Hepatocyte (in vitro differentiated cells): Measurements from ENCODE around the gene ARL15. TPM values are rescaled to one million over a fixed set of nuclear protein-coding genes. Genes with fewer than 3 reads are reported as not detected.

Experiments
- DNase-seq: peaks from one replicate; pipeline ENCODE4 v3.0.0-alpha.2; 2016; ENCODE audit warnings: low spot score
- H2AFZ ChIP-seq: fragments of 200-600 bp; sonication (generic); 2 replicates; pipeline ENCODE4 v1.6.0; 2016; ENCODE audit warnings: antibody characterized with exemption, mild to moderate bottlenecking
- H3K27ac ChIP-seq: fragments of 200-600 bp; sonication (generic); 2 replicates; pipeline ENCODE4 v1.5.1; 2016; ENCODE audit warnings: mild to moderate bottlenecking
- H3K27me3 ChIP-seq: fragments of 200-600 bp; sonication (generic); 2 replicates; pipeline ENCODE4 v1.6.1; 2016
- H3K36me3 ChIP-seq: fragments of 200-600 bp; sonication (generic); replicated peaks from 2 replicates; pipeline ENCODE4 v1.5.1; 2016; ENCODE audit warnings: low read depth; ENCODE audit not compliant: insufficient read depth
- H3K4me1 ChIP-seq: fragments of 200-600 bp; sonication (generic); 2 replicates; pipeline ENCODE4 v1.5.1; 2016; ENCODE audit warnings: mild to moderate bottlenecking, moderate library complexity; ENCODE audit not compliant: insufficient read depth
- H3K4me2 ChIP-seq: fragments of 200-600 bp; sonication (generic); 2 replicates; pipeline ENCODE4 v1.6.0; 2016
- H3K4me3 ChIP-seq: fragments of 200-600 bp; sonication (generic); 2 replicates; pipeline ENCODE4 v1.5.1; 2016; ENCODE audit warnings: mild to moderate bottlenecking
- H3K79me2 ChIP-seq: fragments of 200-600 bp; sonication (generic); 2 replicates; pipeline ENCODE4 v1.6.0; 2017; ENCODE audit warnings: mild to moderate bottlenecking
- H3K9me2 ChIP-seq: fragments of 200-600 bp; sonication (generic); replicated peaks from 2 replicates; pipeline ENCODE4 v1.6.0; 2017; ENCODE audit warnings: mild to moderate bottlenecking; ENCODE audit not compliant: insufficient read depth
- H3K9me3 ChIP-seq: fragments of 200-600 bp; sonication (generic); 2 replicates; pipeline ENCODE4 v1.5.1; 2016; ENCODE audit warnings: low read depth, mild to moderate bottlenecking
- H4K20me1 ChIP-seq: fragments of 200-600 bp; sonication (generic); 2 replicates; pipeline ENCODE4 v1.6.0; 2016; ENCODE audit warnings: mild to moderate bottlenecking; ENCODE audit not compliant: insufficient read depth, poor library complexity, severe bottlenecking
- EZH2 ChIP-seq: fragments of 200-600 bp; sonication (generic); IDR thresholded peaks from 2 replicates; pipeline ENCODE4 v1.6.1; 2016; ENCODE audit warnings: antibody characterized with exemption, mild to moderate bottlenecking, borderline replicate concordance
- EZH2phosphoT487 ChIP-seq: fragments of 200-600 bp; sonication (generic); IDR thresholded peaks from one replicate; pipeline ENCODE4 v1.6.1; 2018; ENCODE audit warnings: antibody characterized with exemption, mild to moderate bottlenecking, low read depth, moderate library complexity; ENCODE audit not compliant: unreplicated experiment, severe bottlenecking
- WGBS: methylation state at CpG from one replicate; pipeline ENCODE4 v1.1.6; 2016; ENCODE audit warnings: low lambda C conversion rate; ENCODE audit errors: missing lambda C conversion rate; 5-methylcytosine and 5-hydroxymethylcytosine counted together
- polyA plus RNA-seq: library from polyadenylated mRNA; unstranded; fragments of >200 nt; fragmentation: Nextera tagmentation; extraction: Ambion mirVana; gene quantifications from 2 replicates; pipeline ENCODE4 v1.2.1, GENCODE V29; 2016
- total RNA-seq: library from RNA; depleted of rRNA; stranded (reverse); fragments of >200 nt; gene quantifications from 2 replicates; pipeline ENCODE4 v1.2.3, GENCODE V29; 2014
- TF ChIP-seq, protein P1 (sequence below): fragments of 200-600 bp; sonication (generic); IDR thresholded peaks from 2 replicates; pipeline ENCODE4 v1.5.1; 2016; ENCODE audit warnings: antibody characterized with exemption, mild to moderate bottlenecking; ENCODE audit not compliant: poor library complexity

ARL15 gene
- total and polyA plus RNA-seq, 2 experiments from 2014 or later: 13.3 to 66.3 TPM

DNA sequence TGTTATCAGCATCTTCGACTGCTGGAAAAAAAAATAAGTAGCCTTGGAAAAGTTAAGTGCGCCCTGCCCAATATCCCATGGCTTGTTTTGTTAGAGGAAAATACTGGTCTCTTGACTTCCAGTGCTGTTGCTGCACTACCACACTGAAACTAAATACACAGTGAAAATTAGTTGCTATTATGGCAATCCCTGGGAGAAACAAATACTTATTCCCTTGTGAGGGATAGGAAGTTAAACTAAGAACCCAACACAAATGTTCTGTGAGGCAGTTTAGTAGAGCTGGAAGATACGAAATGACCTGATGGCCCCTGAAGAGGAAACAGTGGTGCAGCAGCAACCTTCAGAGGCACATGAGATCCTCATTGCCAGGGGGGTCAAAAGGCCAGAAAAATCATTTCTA, 164.0 kb downstream of the ARL15 start:
- 89% methylated on average over 3 of the region's 3 CpGs for WGBS
- Histone ChIP-seq H3K4me1 (peaks cover 6% of the 10 kb centered on the region), H3K4me2 (no peak overlapping the region), H3K27ac (no peak overlapping the region), H4K20me1 (no peaks in the 10 kb centered on the region), H3K27me3 (no peaks in the 10 kb centered on the region), H3K79me2 (no peaks in the 10 kb centered on the region), H3K9me2 (no peaks in the 10 kb centered on the region), H3K36me3 (no peaks in the 10 kb centered on the region), H3K9me3 (no peaks in the 10 kb centered on the region), H2AFZ (no peak overlapping the region), H3K4me3 (no peak overlapping the region)
- TF ChIP-seq, protein P1, sequence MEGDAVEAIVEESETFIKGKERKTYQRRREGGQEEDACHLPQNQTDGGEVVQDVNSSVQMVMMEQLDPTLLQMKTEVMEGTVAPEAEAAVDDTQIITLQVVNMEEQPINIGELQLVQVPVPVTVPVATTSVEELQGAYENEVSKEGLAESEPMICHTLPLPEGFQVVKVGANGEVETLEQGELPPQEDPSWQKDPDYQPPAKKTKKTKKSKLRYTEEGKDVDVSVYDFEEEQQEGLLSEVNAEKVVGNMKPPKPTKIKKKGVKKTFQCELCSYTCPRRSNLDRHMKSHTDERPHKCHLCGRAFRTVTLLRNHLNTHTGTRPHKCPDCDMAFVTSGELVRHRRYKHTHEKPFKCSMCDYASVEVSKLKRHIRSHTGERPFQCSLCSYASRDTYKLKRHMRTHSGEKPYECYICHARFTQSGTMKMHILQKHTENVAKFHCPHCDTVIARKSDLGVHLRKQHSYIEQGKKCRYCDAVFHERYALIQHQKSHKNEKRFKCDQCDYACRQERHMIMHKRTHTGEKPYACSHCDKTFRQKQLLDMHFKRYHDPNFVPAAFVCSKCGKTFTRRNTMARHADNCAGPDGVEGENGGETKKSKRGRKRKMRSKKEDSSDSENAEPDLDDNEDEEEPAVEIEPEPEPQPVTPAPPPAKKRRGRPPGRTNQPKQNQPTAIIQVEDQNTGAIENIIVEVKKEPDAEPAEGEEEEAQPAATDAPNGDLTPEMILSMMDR: no peak
- TF ChIP-seq EZH2: no peak
- no peak for TF ChIP-seq EZH2phosphoT487
- DNase-seq: no peak

DNA sequence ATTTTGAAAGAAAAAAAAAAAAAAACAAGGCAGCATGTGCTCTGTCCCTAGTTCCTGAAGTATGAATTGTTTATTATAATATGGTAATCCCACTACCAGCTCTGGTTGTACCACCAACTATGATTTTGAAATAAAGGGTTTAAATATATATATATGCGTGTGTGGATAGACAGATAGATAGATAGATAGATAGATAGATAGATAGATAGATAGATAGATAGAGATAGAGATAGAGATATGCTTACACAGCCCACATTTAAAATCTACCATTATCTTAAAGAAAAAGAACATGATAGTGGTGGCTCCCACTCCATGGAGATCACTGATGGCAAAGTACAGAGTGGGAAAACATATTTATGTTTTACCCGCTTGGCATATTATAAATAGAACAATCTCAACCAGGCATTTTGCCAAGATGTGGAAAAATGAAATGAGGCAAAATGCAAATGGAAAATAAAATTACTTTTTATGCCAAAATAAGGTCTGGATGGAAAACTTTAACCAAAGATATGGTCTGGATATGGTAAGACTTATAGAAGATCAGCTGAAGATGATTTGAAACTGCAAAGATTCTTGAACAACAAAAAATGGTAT, 170.0 kb downstream of the ARL15 start:
- H3K4me1 ChIP-seq: peaks cover 4% of the 10 kb centered on the region
- no peak for TF ChIP-seq EZH2phosphoT487
- TF ChIP-seq EZH2: no peak
- TF ChIP-seq, protein P1: no peak
- WGBS: 92% methylated on average over 2 of the region's 2 CpGs
- H3K27me3 ChIP-seq: no peaks in the 10 kb centered on the region
- H3K27ac ChIP-seq: no peak overlapping the region
- no peak overlapping the region for H2AFZ ChIP-seq
- H3K9me2 ChIP-seq: no peaks in the 10 kb centered on the region
- no peaks in the 10 kb centered on the region for H3K36me3 ChIP-seq
- H4K20me1 ChIP-seq: peaks cover 3% of the 10 kb centered on the region
- no peak overlapping the region for H3K4me3 ChIP-seq
- no peaks in the 10 kb centered on the region for H3K79me2 ChIP-seq
- no peak overlapping the region for H3K4me2 ChIP-seq
- no peak for DNase-seq
- H3K9me3 ChIP-seq: no peaks in the 10 kb centered on the region

DNA sequence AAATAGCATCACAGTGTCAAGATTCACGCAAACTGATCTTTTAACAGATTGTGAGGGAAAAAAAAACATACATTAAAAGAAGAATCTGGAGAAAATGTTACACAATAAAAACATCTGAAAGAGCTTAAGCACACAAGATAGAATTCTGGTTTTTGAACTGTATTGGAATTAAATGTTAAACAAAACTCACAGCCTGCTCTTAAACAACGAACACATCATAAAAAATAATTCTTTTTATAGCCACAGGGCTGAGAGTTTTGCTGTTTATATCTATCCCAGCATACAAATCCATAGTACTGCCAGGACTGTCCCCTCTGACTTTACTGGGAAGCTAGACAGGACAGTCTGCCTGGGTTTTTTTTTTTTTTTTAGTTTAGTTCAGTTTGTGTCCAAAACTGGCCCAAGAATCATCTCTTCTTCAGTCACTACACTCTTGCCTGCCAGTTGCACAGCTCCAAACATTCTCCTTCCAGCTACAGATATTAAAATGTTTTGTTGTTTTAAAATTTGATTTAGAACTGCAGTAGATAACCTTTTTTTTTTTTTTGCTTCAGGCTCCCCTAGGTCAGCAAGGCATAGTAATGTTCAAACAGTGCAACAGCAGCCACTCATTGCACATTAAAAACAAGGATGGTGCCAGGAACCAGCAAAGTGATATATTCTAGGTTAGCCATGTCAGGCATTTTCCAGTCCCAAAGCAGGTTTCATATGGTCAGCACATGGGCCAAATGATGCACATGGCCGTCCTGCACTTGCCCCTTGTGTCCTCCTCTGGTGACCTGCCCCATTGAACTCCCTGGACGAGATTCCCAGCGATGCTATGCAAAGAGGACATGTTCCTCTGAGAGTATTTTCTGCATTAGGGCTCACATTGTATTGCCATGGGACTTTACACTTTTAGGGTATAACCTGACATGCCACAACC, 173.6 kb downstream of the ARL15 start:
- no peaks in the 10 kb centered on the region for H3K79me2 ChIP-seq
- no peaks in the 10 kb centered on the region for H3K9me2 ChIP-seq
- no peak overlapping the region for H2AFZ ChIP-seq
- DNase-seq: no peak
- H3K4me2 ChIP-seq: no peak overlapping the region
- H3K36me3 ChIP-seq: no peaks in the 10 kb centered on the region
- WGBS: 82% methylated on average over 5 of the region's 5 CpGs
- H3K9me3 ChIP-seq: no peaks in the 10 kb centered on the region
- H3K27ac ChIP-seq: no peak overlapping the region
- no peak overlapping the region for H3K4me3 ChIP-seq
- peaks cover 3% of the 10 kb centered on the region for H4K20me1 ChIP-seq
- H3K4me1 ChIP-seq: peaks cover 4% of the 10 kb centered on the region
- H3K27me3 ChIP-seq: no peaks in the 10 kb centered on the region
- TF ChIP-seq EZH2 (no peak), EZH2phosphoT487 (no peak)
- TF ChIP-seq, protein P1: no peak
